ENCODE measurements around the gene EDN2. TPM values are rescaled to one million over a fixed set of nuclear protein-coding genes. Genes with fewer than 3 reads are reported as not detected.

The EDN2 gene
- total RNA-seq, 3 donors from 2014 or later (not counting 1 experiment from before 2014, with no cell fraction given), result 0.29 to 0.93 (median 0.64) TPM

DNA sequence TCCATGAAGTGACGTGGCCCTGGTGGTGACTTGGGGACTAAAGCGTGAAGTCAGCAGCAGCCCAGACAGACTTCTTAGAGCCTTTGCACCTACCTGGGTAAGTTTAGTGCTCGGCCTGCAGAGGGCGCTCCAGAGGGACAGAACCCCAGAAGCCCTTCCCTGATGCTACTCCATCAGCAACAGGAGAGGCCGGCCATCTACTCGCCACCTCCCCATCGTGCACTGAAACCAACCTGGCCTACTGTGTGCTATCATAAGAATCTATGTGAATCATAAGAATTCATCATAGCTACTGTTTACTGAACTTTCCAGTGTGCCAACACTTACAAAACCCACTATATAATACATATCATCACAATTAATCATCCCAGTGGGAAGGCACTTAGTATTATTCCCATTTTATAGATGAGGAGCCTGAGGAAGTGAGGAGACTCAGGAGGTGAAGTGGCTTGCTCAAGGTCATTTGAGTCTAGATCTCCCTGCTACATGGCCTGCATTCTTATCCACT is 7.9 kb upstream of the EDN2 start:
- TF ChIP-seq, protein P1, sequence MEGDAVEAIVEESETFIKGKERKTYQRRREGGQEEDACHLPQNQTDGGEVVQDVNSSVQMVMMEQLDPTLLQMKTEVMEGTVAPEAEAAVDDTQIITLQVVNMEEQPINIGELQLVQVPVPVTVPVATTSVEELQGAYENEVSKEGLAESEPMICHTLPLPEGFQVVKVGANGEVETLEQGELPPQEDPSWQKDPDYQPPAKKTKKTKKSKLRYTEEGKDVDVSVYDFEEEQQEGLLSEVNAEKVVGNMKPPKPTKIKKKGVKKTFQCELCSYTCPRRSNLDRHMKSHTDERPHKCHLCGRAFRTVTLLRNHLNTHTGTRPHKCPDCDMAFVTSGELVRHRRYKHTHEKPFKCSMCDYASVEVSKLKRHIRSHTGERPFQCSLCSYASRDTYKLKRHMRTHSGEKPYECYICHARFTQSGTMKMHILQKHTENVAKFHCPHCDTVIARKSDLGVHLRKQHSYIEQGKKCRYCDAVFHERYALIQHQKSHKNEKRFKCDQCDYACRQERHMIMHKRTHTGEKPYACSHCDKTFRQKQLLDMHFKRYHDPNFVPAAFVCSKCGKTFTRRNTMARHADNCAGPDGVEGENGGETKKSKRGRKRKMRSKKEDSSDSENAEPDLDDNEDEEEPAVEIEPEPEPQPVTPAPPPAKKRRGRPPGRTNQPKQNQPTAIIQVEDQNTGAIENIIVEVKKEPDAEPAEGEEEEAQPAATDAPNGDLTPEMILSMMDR (IDR thresholded peaks at IDR 0.05), result peak; percentile 19

GRCh38 chr1:41490911-41491310 is 6.4 kb upstream of the EDN2 start:
- intact Hi-C loops (cut with micrococcal nuclease), result no loop called here

More for the DNA sequence above, 7.9 kb upstream of the EDN2 start:
- Mint-ChIP-seq H3K4me1 (peaks cover 3 to 4% of the 10 kb centered on the region in 2 donors), H3K9me3 (no peaks in the 10 kb centered on the region), H3K36me3 (no peaks in the 10 kb centered on the region), H3K27ac (no peak overlapping the region), H3K27me3 (ENCODE audit: low read depth in 2 of 2) (peaks cover 20 to 24% of the 10 kb centered on the region in 2 donors), H3K4me3 (no peak overlapping the region)
- Histone ChIP-seq H3K27ac (ENCODE audit: low read length) (no peak overlapping the region), H3K27me3 (ENCODE audit: control insufficient read depth, insufficient read depth, low read length) (peaks cover 3% of the 10 kb centered on the region), H3K4me1 (ENCODE audit: control insufficient read depth, insufficient read depth, low read length) (peaks cover 10% of the 10 kb centered on the region), H3K4me3 (ENCODE audit: low read length) (no peak overlapping the region), H3K36me3 (ENCODE audit: control insufficient read depth, insufficient read depth, low read length) (no peaks in the 10 kb centered on the region), H3K9me3 (ENCODE audit: control insufficient read depth, insufficient read depth, low read length) (no peaks in the 10 kb centered on the region)
- WGBS (ENCODE audit: insufficient coverage), result 57% methylated on average over 7 of the region's 7 CpGs
- ATAC-seq (no peak), DNase-seq (peak in 1 of 2 donors; percentile 43)
- intact Hi-C loops (cut with micrococcal nuclease), result no loop called here

DNA sequence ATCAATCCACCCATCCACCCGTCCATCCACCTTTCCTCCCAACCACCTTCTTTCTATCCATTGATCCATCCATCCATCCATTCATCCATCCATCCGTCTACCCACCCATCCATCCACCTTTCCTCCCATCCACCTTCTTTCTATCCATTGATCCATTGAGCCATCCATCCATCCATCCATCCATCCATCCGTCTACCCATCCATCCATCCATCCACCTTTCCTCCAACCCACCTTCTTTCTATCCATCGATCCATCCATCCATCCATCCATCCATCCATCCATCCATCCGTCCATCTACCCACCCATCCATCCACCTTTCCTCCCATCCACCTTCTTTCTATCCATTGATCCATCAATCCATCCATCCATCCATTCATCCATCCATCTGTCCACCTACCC is 5.1 kb upstream of the EDN2 start:
- intact Hi-C loops (cut with micrococcal nuclease), result no loop called here
- Mint-ChIP-seq H3K4me3 (no peak overlapping the region), H3K36me3 (no peaks in the 10 kb centered on the region), H3K27ac (no peak overlapping the region), H3K4me1 (peaks cover 0 to 7% of the 10 kb centered on the region in 2 donors), H3K27me3 (ENCODE audit: low read depth in 2 of 2) (peaks cover 15 to 23% of the 10 kb centered on the region in 2 donors), H3K9me3 (no peaks in the 10 kb centered on the region)
- H3K4me1 ChIP-seq (ENCODE audit: control insufficient read depth, insufficient read depth, low read length), result no peaks in the 10 kb centered on the region
- no peak overlapping the region for H3K27ac ChIP-seq (ENCODE audit: low read length)
- DNase-seq (no peak), ATAC-seq (no peak)
- no peaks in the 10 kb centered on the region for H3K36me3 ChIP-seq (ENCODE audit: control insufficient read depth, insufficient read depth, low read length)
- no peaks in the 10 kb centered on the region for H3K9me3 ChIP-seq (ENCODE audit: control insufficient read depth, insufficient read depth, low read length)
- no peak overlapping the region for H3K4me3 ChIP-seq (ENCODE audit: low read length)
- 87% methylated on average over 5 of the region's 5 CpGs for WGBS (ENCODE audit: insufficient coverage)
- TF ChIP-seq, protein P1 (IDR thresholded peaks at IDR 0.05), result no peak
- peaks cover 2% of the 10 kb centered on the region for H3K27me3 ChIP-seq (ENCODE audit: control insufficient read depth, insufficient read depth, low read length)

More at GRCh38 chr1:41490911-41491310, 6.4 kb upstream of the EDN2 start:
- no peaks in the 10 kb centered on the region for H3K9me3 Mint-ChIP-seq
- H3K9me3 ChIP-seq (ENCODE audit: control insufficient read depth, insufficient read depth, low read length), result no peaks in the 10 kb centered on the region
- DNase-seq (no peak), ATAC-seq (no peak)
- peaks cover 26 to 30% of the 10 kb centered on the region in 2 donors for H3K27me3 Mint-ChIP-seq (ENCODE audit: low read depth in 2 of 2)
- H3K4me3 ChIP-seq (ENCODE audit: low read length), result no peak overlapping the region
- H3K36me3 ChIP-seq (ENCODE audit: control insufficient read depth, insufficient read depth, low read length), result no peaks in the 10 kb centered on the region
- H3K4me3 Mint-ChIP-seq, result no peak overlapping the region
- TF ChIP-seq, protein P1 (IDR thresholded peaks at IDR 0.05), result no peak
- H3K4me1 Mint-ChIP-seq, result peaks cover 4 to 11% of the 10 kb centered on the region in 2 donors
- no peak overlapping the region for H3K27ac ChIP-seq (ENCODE audit: low read length)
- no peaks in the 10 kb centered on the region for H3K36me3 Mint-ChIP-seq
- WGBS (ENCODE audit: insufficient coverage), result 80% methylated on average over 2 of the region's 2 CpGs
- H3K4me1 ChIP-seq (ENCODE audit: control insufficient read depth, insufficient read depth, low read length), result peaks cover 4% of the 10 kb centered on the region
- H3K27me3 ChIP-seq (ENCODE audit: control insufficient read depth, insufficient read depth, low read length), result peaks cover 2% of the 10 kb centered on the region
- no peak overlapping the region for H3K27ac Mint-ChIP-seq
